Breast epithelium (tissue), 3 donors: Measurements from ENCODE around the gene SRF.

Source experiments
- CTCF ChIP-seq, 3 donors: fragments of 450-650 bp; IDR thresholded peaks; one replicate each; pipeline ENCODE4 v1.5.1; 2016 to 2017; ENCODE audit warnings: antibody characterized with exemption in 3 of 3, mild to moderate bottlenecking in 3 of 3, moderate library complexity in 3 of 3
- POLR2A ChIP-seq: fragments of 450-650 bp; IDR thresholded peaks from one replicate; pipeline ENCODE4 v1.6.1; 2016; ENCODE audit warnings: antibody characterized with exemption, mild to moderate bottlenecking, moderate library complexity
- POLR2AphosphoS5 ChIP-seq, 3 donors: sonication (generic); formaldehyde crosslinking; IDR thresholded peaks; one replicate each; pipeline ENCODE4 v1.6.1; 2017; ENCODE audit warnings: antibody characterized with exemption in 3 of 3

- no peak for TF ChIP-seq POLR2AphosphoS5 (IDR thresholded peaks at IDR 0.05)
- TF ChIP-seq CTCF (IDR thresholded peaks at IDR 0.05), result no peak
- no peak for TF ChIP-seq POLR2A
Observed at GRCh38 chr6:43204271-43205105, 33.4 kb downstream of the SRF start.
